BLaER1 treated with 17β-estradiol and CSF1 and Interleukin-3, amounts not matched to agents 10 nM and 100 nM (cell line): Measurements from ENCODE around the gene LYZL6.

Source experiments
- H3K27ac ChIP-seq, 11 experiments: shearing (Covaris generic); formaldehyde crosslinking; 2 replicates each; pipeline ENCODE4 v1.8.1; 2022
- H3K27me3 ChIP-seq, 11 experiments: shearing (Covaris generic); formaldehyde crosslinking; 2 replicates each; pipeline ENCODE4 v1.8.1; 2022
- H3K36me3 ChIP-seq, 11 experiments: shearing (Covaris generic); formaldehyde crosslinking; 2 replicates each; pipeline ENCODE4 v1.8.1; 2022
- H3K4me1 ChIP-seq, 10 experiments: shearing (Covaris generic); formaldehyde crosslinking; 2 replicates each; pipeline ENCODE4 v1.8.1; 2022
- H3K4me2 ChIP-seq, 11 experiments: shearing (Covaris generic); formaldehyde crosslinking; 2 replicates each; pipeline ENCODE4 v1.8.1; 2022
- H3K4me3 ChIP-seq, 10 experiments: shearing (Covaris generic); formaldehyde crosslinking; 2 replicates each; pipeline ENCODE4 v1.8.1; 2022
- H3K9ac ChIP-seq, 11 experiments: shearing (Covaris generic); formaldehyde crosslinking; 2 replicates each; pipeline ENCODE4 v1.8.1; 2022
- H3K9me3 ChIP-seq, 11 experiments: shearing (Covaris generic); formaldehyde crosslinking; replicated peaks in 1 of 11; 2 replicates each; pipeline ENCODE4 v1.8.1; 2022
- H4K20me1 ChIP-seq, 11 experiments: shearing (Covaris generic); formaldehyde crosslinking; 2 replicates each; pipeline ENCODE4 v1.8.1; 2022
- Cebpa-rat ChIP-seq, 11 experiments: shearing (Covaris generic); IDR thresholded peaks; 2 replicates each; pipeline ENCODE4 v1.8.1; 2022

LYZL6 gene

DNA sequence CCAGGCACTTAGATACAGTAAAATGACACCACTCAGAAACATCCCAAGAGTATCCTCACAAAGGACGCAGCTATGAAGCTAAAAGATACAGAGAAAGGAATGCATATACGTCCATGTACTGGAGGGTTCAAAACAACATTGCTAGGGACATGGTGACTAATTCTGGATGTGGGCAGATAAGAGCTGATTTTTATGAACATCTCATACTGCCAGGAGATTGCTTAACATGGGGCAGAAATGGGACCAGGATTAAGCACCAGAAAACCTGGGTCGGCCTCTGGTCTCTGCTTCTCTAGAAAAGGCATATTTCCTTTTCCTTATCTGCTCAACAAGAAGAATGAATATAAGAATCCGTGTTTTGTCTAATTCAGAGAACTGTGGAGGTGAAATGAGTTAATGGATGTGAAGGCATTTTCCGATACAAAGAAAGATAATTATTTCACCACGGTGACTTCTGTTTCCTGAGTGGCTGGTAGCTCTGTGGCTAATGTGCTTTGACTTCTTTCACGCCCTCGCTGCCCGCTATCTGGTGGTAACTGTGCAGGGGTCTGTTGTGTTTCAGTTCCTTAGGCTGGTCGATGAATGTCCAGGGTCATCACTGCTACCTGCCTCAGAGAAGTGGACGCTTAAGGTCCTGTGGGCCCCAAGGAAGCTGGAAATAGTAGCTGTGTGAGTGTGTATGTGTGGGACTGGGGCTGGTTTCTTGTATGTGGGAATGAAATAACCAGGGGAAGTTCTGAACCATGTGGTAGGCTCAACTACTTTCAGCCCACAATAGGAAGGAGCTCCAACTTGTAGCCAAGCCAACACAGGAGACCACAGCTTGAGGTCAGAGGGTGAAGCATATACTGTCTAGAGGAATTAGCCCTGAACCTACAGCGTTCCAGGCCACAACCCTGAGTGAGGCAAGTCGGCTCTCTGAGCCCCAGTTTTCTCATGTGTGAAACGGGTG, 47.6 kb downstream of the LYZL6 start:
- Histone ChIP-seq H3K9ac (peak overlapping the region in 1 of 11 experiments; percentile 47; a peak in 2 of 22 replicates), H3K9me3 (peaks cover 0 to 6% (median 0%) of the 10 kb centered on the region in 11 experiments; a peak in 2 of 22 replicates), H3K27me3 (no peaks in the 10 kb centered on the region), H3K4me2 (peak overlapping the region in 6 of 11 experiments; percentile 25 to 82 (median 58); a peak in 12 of 22 replicates), H3K4me1 (peaks cover 17 to 92% (median 54%) of the 10 kb centered on the region in 10 experiments), H3K27ac (peak overlapping the region in 6 of 11 experiments; percentile 2 to 71 (median 48); a peak in 11 of 22 replicates), H3K4me3 (no peak overlapping the region), H3K36me3 (no peaks in the 10 kb centered on the region), H4K20me1 (no peaks in the 10 kb centered on the region)
- no peak for TF ChIP-seq Cebpa-rat (IDR thresholded peaks at IDR 0.05)

DNA sequence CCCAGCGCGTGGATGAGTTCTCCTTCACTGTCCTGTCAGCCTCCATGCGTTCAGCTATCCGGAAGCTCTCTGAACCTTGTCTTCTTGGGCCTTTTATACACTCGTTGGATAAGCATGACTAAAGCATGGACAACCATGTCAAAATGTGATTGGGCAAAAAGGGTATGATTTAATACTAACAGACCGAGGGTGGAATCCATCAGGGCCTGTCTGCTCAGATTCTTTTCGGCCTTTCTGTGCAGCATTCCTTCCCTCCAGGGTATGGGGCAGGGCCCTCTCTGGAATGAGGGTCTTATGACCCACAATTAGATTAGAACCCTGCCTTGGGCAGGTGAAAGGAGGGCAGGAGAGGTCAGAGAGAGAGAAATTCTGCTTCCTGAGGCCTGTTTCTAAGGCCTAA, 49.3 kb downstream of the LYZL6 start:
- no peak overlapping the region for H3K9ac ChIP-seq
- H3K27me3 ChIP-seq: no peaks in the 10 kb centered on the region
- no peak for TF ChIP-seq Cebpa-rat (IDR thresholded peaks at IDR 0.05)
- H3K36me3 ChIP-seq: no peaks in the 10 kb centered on the region
- H3K4me1 ChIP-seq: peaks cover 17 to 87% (median 55%) of the 10 kb centered on the region in 10 experiments
- H3K9me3 ChIP-seq: peaks cover 0 to 6% (median 0%) of the 10 kb centered on the region in 11 experiments; a peak in 2 of 22 replicates
- no peak overlapping the region for H3K27ac ChIP-seq
- H3K4me3 ChIP-seq: no peak overlapping the region
- H4K20me1 ChIP-seq: no peaks in the 10 kb centered on the region
- 0 out of 22 replicates have a peak overlapping the region, but pooled peaks of 3 of the 11 experiments have one; percentile 0 to 73 (median 47) for H3K4me2 ChIP-seq

DNA sequence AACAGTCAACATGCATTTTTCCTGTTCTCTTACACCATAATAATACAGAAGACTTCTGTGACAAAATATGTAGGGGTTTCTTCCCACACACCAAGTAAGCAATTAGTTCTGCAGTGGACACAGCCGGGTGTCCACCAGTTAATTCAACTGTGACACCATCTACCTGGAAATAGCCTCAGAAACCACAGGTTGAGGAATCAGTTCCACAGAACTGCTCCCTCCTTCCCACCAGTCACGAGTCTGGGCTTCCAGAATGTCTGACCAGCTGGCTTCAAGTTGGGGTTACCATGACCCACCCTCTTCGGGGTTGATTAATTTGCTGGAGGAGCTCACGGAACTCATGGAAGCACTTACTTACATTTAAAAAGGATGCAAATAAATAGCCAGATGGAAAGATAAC, 49.8 kb downstream of the LYZL6 start:
- H3K27ac ChIP-seq: no peak overlapping the region
- peaks cover 0 to 6% (median 0%) of the 10 kb centered on the region in 11 experiments; a peak in 2 of 22 replicates for H3K9me3 ChIP-seq

DNA sequence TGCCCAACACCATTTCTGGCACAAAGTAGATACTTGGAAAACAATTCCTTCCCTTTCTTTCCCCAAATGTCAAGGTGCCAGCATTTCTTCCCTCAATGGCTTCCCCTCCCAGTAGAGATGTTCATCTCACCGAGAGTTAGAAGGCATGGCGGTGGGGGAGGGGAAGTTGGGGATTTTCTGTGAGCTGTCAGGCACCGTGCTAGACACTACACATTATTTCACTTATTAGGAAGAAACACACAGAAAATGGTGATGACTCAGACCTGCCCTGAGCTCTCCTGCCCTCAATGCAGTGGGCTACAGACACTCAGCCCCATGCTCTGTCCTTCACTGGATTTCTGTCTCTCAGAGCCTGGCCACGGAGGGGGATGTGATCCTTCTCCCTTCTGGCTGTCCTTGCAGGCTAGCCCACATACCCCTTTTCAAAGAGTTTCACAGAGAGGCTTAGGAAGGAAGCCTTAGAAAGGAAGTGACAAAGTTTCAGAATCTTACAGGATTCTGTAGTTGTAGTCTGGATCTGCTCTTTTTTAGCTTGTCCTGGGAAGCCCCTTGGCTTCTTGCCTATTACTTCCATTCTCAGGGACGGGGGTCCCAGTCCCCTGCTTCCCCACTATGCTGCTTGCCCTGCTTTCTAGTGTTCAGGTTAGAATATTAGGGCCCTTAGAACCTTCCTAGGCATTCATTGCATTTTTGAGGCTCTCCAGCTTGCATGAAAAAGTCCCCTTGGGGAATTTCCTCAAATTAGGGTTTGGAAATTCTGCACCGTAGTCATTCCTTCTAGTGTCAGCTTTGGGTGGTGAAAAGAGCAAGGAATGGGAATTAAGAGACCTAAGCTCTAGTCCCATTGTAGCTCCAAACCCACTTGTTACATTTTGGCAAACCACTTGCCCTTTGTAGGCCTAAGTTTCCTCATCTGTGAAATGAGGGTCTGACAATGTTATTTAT, 51.1 kb downstream of the LYZL6 start:
- Histone ChIP-seq H4K20me1 (no peaks in the 10 kb centered on the region), H3K9me3 (peaks cover 0 to 6% (median 0%) of the 10 kb centered on the region in 11 experiments; a peak in 2 of 22 replicates), H3K36me3 (no peaks in the 10 kb centered on the region), H3K9ac (peak overlapping the region in 6 of 11 experiments; percentile 12 to 48 (median 24); a peak in 6 of 22 replicates), H3K27me3 (no peaks in the 10 kb centered on the region), H3K4me1 (peaks cover 8 to 68% (median 37%) of the 10 kb centered on the region in 10 experiments; a peak in 19 of 20 replicates), H3K4me3 (no peak overlapping the region), H3K27ac (peak overlapping the region in 9 of 11 experiments; percentile 10 to 66 (median 53); a peak in 17 of 22 replicates), H3K4me2 (peak overlapping the region in 10 of 11 experiments; percentile 16 to 73 (median 50); a peak in 18 of 22 replicates)
- no peak for TF ChIP-seq Cebpa-rat (IDR thresholded peaks at IDR 0.05)

More for the DNA sequence above, 49.8 kb downstream of the LYZL6 start:
- Histone ChIP-seq H3K4me1 (peaks cover 12 to 82% (median 50%) of the 10 kb centered on the region in 10 experiments), H3K9ac (no peak overlapping the region), H3K4me2 (peak overlapping the region in 3 of 11 experiments; percentile 0 to 73 (median 47); a peak in 1 of 22 replicates), H4K20me1 (no peaks in the 10 kb centered on the region), H3K27me3 (no peaks in the 10 kb centered on the region), H3K4me3 (no peak overlapping the region), H3K36me3 (no peaks in the 10 kb centered on the region)
- TF ChIP-seq Cebpa-rat (IDR thresholded peaks at IDR 0.05): no peak

DNA sequence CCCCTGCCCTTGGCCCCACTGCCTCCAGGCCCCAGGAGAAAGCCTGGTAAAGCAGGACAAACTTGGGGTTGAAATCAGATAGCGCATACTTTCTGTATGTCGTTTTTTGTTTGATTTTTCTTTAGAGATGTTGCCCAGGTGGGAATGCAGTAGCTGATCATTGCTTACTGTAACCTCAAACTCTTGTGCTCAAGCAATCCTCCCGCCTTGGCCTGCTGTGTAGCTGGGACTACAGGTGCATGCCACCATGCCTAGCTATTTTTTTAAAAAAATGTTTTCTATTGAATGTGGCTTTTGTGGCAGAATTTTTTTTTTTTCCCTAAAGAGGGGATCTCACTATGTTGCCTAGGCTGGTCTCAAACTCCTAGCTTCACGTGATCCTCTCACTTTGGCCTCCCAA, 52.2 kb downstream of the LYZL6 start:
- no peaks in the 10 kb centered on the region for H3K36me3 ChIP-seq
- H3K4me3 ChIP-seq: no peak overlapping the region
- H3K27ac ChIP-seq: no peak overlapping the region
- no peaks in the 10 kb centered on the region for H4K20me1 ChIP-seq
- H3K9me3 ChIP-seq: peaks cover 0 to 6% (median 0%) of the 10 kb centered on the region in 11 experiments; a peak in 2 of 22 replicates
- no peaks in the 10 kb centered on the region for H3K27me3 ChIP-seq
- TF ChIP-seq Cebpa-rat (IDR thresholded peaks at IDR 0.05): no peak
- peak overlapping the region in 2 of 11 experiments; percentile 47 to 73; a peak in 3 of 22 replicates for H3K4me2 ChIP-seq
- peaks cover 8 to 57% (median 31%) of the 10 kb centered on the region in 10 experiments; a peak in 19 of 20 replicates for H3K4me1 ChIP-seq
- H3K9ac ChIP-seq: no peak overlapping the region

DNA sequence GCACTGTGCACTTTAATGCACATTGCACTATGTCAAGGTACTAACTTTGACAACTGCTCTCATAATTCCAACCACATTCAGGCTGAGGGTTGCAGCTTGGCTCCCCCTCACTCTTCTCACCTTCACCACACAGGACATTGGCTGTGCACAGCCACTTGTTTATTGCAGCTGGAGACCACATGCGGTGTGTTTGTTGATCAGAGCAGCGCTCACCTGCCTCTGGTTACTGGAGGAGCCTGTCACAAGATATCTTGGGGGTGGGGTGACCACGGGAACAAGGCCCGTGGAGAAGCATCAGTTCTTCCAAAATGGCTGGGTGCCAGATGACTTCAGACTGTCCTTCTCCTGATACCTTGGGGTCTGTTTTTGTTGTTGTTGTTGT, 52.7 kb downstream of the LYZL6 start:
- TF ChIP-seq Cebpa-rat (IDR thresholded peaks at IDR 0.05): no peak
- Histone ChIP-seq H3K27me3 (no peaks in the 10 kb centered on the region), H3K9ac (no peak overlapping the region), H3K4me2 (peak overlapping the region in 1 of 11 experiments; percentile 73; a peak in 1 of 22 replicates), H3K4me3 (no peak overlapping the region), H4K20me1 (no peaks in the 10 kb centered on the region), H3K36me3 (no peaks in the 10 kb centered on the region), H3K27ac (no peak overlapping the region), H3K4me1 (peaks cover 8 to 52% (median 26%) of the 10 kb centered on the region in 10 experiments; a peak in 19 of 20 replicates), H3K9me3 (peaks cover 0 to 6% (median 0%) of the 10 kb centered on the region in 11 experiments; a peak in 2 of 22 replicates)

DNA sequence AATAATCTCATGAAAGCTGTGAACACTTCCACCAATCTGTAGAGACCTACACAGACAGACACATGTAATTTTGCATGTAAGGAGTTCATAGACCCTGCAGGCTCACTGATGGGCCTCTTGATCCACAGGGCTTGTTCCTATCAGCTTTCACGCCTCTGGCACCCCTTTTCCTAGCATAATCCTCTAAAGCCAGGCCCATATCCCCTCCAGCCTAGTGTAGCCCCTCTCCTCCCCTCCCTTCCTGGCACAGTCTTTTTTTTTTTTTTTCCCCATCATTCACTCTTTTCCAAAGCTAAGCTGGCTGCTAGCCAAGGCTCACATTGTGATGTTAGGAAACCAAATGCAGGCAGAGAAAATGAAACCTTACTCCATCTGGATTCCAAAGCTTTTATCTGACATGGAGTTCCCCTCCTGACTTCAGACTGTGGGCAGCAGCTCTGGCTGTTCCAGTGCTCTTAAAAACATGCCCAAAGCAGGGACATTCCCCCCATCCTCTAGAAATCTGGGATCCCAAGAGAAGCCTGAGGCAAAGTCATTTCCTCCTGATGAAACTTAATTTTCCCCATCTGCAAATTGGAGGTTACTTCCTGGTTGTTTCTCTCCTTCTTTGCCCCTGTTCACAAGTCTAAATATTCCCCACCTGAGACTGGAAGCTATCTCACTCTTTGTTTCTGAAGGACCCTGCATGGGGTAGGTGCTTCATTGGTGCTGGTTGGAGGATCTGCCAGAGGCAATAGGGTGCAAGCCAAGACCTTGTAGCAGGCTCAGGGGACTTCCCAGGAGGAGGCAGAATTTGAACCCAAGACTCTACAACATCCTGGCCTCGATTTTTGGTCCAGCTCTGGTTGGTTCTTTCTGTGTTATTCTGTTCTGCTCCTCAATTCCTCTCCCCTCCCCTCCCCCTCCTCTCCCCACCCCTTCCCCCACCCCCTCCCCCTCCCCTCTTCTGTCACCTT, 53.4 kb downstream of the LYZL6 start:
- Histone ChIP-seq H3K27ac (peak overlapping the region in 3 of 11 experiments; percentile 42 to 48 (median 47); a peak in 3 of 22 replicates), H3K4me2 (peak overlapping the region in 5 of 11 experiments; percentile 42 to 51 (median 47); a peak in 10 of 22 replicates), H3K4me3 (no peak overlapping the region), H3K9me3 (peaks cover 0 to 6% (median 0%) of the 10 kb centered on the region in 11 experiments; a peak in 2 of 22 replicates), H3K4me1 (peaks cover 8 to 45% (median 22%) of the 10 kb centered on the region in 10 experiments; a peak in 19 of 20 replicates), H3K9ac (no peak overlapping the region), H4K20me1 (no peaks in the 10 kb centered on the region), H3K36me3 (no peaks in the 10 kb centered on the region), H3K27me3 (no peaks in the 10 kb centered on the region)
- TF ChIP-seq Cebpa-rat (IDR thresholded peaks at IDR 0.05): no peak
